ENCODE results near the gene GMNC. TPM values are rescaled to one million over a fixed set of nuclear protein-coding genes. Genes with fewer than 3 reads are reported as not detected.

GMNC gene, protein sequence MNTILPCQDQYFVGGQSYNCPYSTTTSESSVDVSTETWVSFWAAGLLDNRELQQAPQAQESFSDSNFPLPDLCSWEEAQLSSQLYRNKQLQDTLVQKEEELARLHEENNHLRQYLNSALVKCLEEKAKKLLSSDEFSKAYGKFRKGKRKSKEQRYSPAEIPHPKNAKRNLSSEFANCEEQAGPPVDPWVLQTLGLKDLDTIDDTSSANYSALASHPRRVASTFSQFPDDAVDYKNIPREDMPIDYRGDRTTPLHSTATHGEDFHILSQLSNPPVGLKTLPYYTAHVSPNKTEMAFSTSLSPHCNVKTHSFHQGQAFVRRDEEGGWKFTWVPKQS
- total RNA-seq = under 1 TPM in 1 of 6 donors, not detected in 5; 0.49 TPM

DNA sequence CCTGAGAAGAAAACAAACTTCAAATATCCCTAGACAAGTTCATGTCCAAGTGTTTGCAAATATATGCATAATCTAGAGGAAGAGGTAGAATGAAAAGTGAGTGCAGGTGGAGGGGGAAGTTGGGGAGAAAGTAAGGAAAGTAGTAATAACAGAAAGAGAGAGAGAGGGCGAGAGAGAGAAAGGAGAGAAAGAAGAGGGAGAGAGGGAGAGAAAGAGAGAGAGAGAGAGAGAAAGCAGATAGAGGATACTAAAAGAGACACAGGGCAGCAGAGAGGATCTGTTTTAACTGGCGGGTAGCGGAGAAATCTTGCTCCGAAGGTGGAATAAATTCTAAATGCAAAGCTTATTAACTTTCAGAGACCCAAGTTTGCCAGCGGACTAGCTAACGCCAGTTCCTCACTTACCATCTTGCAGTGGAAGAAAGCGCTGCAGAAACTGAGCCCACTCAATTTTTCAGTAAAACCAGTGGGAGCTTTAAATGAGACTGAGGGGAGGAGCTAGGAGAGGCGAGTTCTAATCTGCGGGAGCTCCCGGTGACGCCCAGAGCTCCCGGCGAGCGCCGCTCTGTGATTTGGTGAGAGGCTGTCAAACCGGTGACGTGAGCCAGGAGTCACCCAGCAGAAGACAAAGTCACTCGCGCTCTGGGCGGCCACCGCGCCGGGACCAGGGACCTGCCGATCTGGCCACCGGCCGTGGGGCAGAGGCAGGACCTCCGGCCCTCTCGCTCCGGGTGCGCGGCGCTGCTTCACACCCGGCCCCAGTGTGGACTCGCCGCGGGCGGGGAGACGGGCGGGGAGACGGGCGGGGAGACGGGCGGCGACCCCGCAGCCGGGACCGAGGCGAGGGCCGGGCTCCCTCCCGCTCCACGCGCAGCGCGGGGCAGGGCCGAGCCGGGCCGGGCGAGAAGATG lies at the start of gene GMNC:
Gene GMNC (minus strand): TSS at position 486 of the 910 bp plus-strand sequence. CDS start 79 bp downstream, at position 407.
- DNase-seq = peak; percentile 86 to 94
- peak; percentile 91 to 98 for ATAC-seq (ENCODE audit: low FRiP score in 2 of 2)
- Histone ChIP-seq H3K36me3 (no peaks in the 10 kb centered on the region), H3K27me3 (no peaks in the 10 kb centered on the region), H3K9me3 (no peaks in the 10 kb centered on the region), H3K4me1 (peaks cover 0 to 8% (median 1%) of the 10 kb centered on the region in 4 donors), H3K27ac (peak within 1 kb of the TSS in 1 of 4 donors; percentile 66), H3K4me3 (peak within 1 kb of the TSS in 3 of 4 donors; percentile 60 to 66 (median 62))
- 9 to 10% methylated on average over 25 to 57 of the region's 58 CpGs for WGBS, 2 donors
- TF ChIP-seq, protein P1, sequence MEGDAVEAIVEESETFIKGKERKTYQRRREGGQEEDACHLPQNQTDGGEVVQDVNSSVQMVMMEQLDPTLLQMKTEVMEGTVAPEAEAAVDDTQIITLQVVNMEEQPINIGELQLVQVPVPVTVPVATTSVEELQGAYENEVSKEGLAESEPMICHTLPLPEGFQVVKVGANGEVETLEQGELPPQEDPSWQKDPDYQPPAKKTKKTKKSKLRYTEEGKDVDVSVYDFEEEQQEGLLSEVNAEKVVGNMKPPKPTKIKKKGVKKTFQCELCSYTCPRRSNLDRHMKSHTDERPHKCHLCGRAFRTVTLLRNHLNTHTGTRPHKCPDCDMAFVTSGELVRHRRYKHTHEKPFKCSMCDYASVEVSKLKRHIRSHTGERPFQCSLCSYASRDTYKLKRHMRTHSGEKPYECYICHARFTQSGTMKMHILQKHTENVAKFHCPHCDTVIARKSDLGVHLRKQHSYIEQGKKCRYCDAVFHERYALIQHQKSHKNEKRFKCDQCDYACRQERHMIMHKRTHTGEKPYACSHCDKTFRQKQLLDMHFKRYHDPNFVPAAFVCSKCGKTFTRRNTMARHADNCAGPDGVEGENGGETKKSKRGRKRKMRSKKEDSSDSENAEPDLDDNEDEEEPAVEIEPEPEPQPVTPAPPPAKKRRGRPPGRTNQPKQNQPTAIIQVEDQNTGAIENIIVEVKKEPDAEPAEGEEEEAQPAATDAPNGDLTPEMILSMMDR (IDR thresholded peaks at IDR 0.05) = no peak
- TF ChIP-seq POLR2A (IDR thresholded peaks at IDR 0.05) = peak in 2 of 4 donors; percentile 48 to 49
- TF ChIP-seq POLR2AphosphoS5 (IDR thresholded peaks at IDR 0.05) = peak in 1 of 2 donors; percentile 63
- no peak for TF ChIP-seq EP300 (IDR thresholded peaks at IDR 0.05)

DNA sequence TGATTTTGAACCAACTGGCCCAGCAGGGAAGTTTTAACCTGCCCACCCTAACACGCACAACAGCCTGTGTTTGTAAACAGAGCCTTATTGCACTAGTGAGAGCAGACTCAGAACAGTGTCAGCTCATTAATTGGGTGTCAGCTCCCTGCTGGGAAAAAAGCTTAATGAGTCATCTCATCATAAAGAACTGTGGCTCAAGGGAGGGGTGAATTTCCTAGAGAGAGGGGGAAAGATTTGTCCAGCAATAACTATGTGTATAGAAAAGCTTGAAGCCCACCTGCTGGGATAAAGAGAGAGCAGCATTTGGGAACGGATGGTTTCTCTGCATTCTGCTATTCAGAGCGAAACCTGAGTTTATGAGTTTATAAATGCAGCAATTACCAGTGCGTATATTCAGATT lies 48.9 kb upstream of the GMNC start:
- 71 to 73% methylated on average over 4 of the region's 4 CpGs for WGBS, 2 donors

DNA sequence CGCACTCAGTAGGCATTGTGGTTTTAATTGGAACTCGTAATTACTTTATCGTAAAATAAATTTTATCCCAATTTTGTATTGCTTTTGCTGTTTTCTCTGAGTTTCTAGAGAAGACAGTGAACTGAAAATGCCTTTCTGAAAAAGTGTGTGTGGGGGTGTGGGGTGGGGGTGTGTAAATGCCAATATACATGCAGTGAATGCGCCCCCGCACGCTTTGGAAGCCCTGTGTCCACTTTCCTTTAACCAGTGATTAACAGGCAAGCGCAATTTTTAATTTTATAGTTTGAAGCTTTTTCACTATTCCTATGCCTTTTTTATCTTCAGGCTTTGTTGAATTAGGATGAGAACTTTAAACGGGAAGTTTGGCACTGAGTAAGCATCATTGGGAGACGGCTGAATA lies 47.4 kb upstream of the GMNC start:
- no peaks in the 10 kb centered on the region for H3K27me3 ChIP-seq
- H3K9me3 ChIP-seq = no peaks in the 10 kb centered on the region
- ATAC-seq (ENCODE audit: low FRiP score in 2 of 2) = no peak
- H3K4me3 ChIP-seq = no peak overlapping the region
- TF ChIP-seq EP300 (IDR thresholded peaks at IDR 0.05) (no peak), POLR2A (IDR thresholded peaks at IDR 0.05) (no peak), POLR2AphosphoS5 (IDR thresholded peaks at IDR 0.05) (no peak)
- TF ChIP-seq, protein P1 (IDR thresholded peaks at IDR 0.05) = no peak
- H3K36me3 ChIP-seq = no peaks in the 10 kb centered on the region
- H3K27ac ChIP-seq = no peak overlapping the region
- 87 to 91% methylated on average over 9 of the region's 9 CpGs for WGBS, 2 donors
- no peak for DNase-seq
- no peaks in the 10 kb centered on the region for H3K4me1 ChIP-seq

More for the DNA sequence above, 48.9 kb upstream of the GMNC start:
- no peaks in the 10 kb centered on the region for H3K27me3 ChIP-seq
- no peaks in the 10 kb centered on the region for H3K4me1 ChIP-seq
- H3K27ac ChIP-seq = no peak overlapping the region
- TF ChIP-seq, protein P1 (IDR thresholded peaks at IDR 0.05) = no peak
- TF ChIP-seq POLR2A (IDR thresholded peaks at IDR 0.05) (no peak), EP300 (IDR thresholded peaks at IDR 0.05) (no peak), POLR2AphosphoS5 (IDR thresholded peaks at IDR 0.05) (no peak)
- H3K4me3 ChIP-seq = no peak overlapping the region
- H3K36me3 ChIP-seq = no peaks in the 10 kb centered on the region
- no peaks in the 10 kb centered on the region for H3K9me3 ChIP-seq
- ATAC-seq (ENCODE audit: low FRiP score in 2 of 2) (no peak), DNase-seq (no peak)

DNA sequence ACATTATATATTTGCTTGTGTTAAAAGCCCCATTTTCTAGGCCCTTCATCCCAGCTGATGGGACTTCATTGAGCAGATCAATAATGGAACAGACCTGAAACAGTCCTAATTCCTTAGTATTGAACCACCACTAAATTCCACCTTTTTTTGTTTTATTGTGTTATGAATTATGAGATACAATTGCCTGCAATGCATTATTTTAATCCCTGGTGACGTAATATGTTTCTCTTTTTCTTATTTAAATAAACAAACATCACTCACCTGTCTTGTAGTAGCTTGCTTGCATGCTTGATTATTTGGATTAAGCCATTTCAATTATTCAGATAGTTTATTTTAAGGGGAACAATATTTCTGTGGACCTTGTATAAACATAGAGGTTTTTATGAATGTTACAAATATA lies 40.7 kb upstream of the GMNC start:
- Histone ChIP-seq H3K4me3 (no peak overlapping the region), H3K27ac (no peak overlapping the region), H3K9me3 (peaks cover 0 to 3% (median 0%) of the 10 kb centered on the region in 4 donors), H3K36me3 (no peaks in the 10 kb centered on the region), H3K4me1 (no peaks in the 10 kb centered on the region), H3K27me3 (no peaks in the 10 kb centered on the region)
- WGBS, 2 donors = 68 to 78% methylated on average over 1 of the region's 1 CpG
- no peak for TF ChIP-seq POLR2A (IDR thresholded peaks at IDR 0.05)
- TF ChIP-seq, protein P1 (IDR thresholded peaks at IDR 0.05) = no peak
- no peak for TF ChIP-seq POLR2AphosphoS5 (IDR thresholded peaks at IDR 0.05)
- TF ChIP-seq EP300 (IDR thresholded peaks at IDR 0.05) = no peak
- ATAC-seq (ENCODE audit: low FRiP score in 2 of 2) (no peak), DNase-seq (no peak)

All from upper lobe of left lung (tissue), 6 donors.